GM23248 (cell line): ENCODE results near the gene MPHOSPH8. TPM values are rescaled to one million over a fixed set of nuclear protein-coding genes. Genes with fewer than 3 reads are reported as not detected.

Experiments
- DNase-seq: peaks from one replicate; pipeline ENCODE4 v3.0.0-alpha.2; 2015
- H2AFZ ChIP-seq: fragments of 200-600 bp; sonication (generic); 2 replicates; pipeline ENCODE4 v1.6.1; 2016; ENCODE audit warnings: antibody characterized with exemption
- H3F3A ChIP-seq: fragments of 200-600 bp; sonication (generic); 2 replicates; pipeline ENCODE4 v1.6.1; 2016; ENCODE audit warnings: mild to moderate bottlenecking, antibody characterized with exemption, mixed run types; ENCODE audit not compliant: insufficient read depth
- H3K27ac ChIP-seq: fragments of 200-600 bp; sonication (generic); 2 replicates; pipeline ENCODE4 v1.5.1; 2016; ENCODE audit warnings: mild to moderate bottlenecking
- H3K27me3 ChIP-seq: fragments of 200-600 bp; sonication (generic); replicated peaks from 2 replicates; pipeline ENCODE4 v1.6.1; 2016; ENCODE audit warnings: mild to moderate bottlenecking; ENCODE audit not compliant: insufficient read depth
- H3K36me3 ChIP-seq: fragments of 200-600 bp; sonication (generic); 2 replicates; pipeline ENCODE4 v1.6.1; 2016; ENCODE audit warnings: low read depth, mild to moderate bottlenecking
- H3K4me1 ChIP-seq: fragments of 200-600 bp; sonication (generic); 2 replicates; pipeline ENCODE4 v1.6.1; 2016; ENCODE audit warnings: mild to moderate bottlenecking; ENCODE audit not compliant: insufficient read depth
- H3K4me2 ChIP-seq: fragments of 200-600 bp; sonication (generic); one replicate; pipeline ENCODE4 v1.6.1; 2016; ENCODE audit warnings: mild to moderate bottlenecking; ENCODE audit not compliant: unreplicated experiment
- H3K4me3 ChIP-seq: fragments of 200-600 bp; sonication (generic); 2 replicates; pipeline ENCODE4 v1.5.1; 2016; ENCODE audit warnings: mild to moderate bottlenecking
- H3K79me2 ChIP-seq: fragments of 200-600 bp; sonication (generic); 2 replicates; pipeline ENCODE4 v1.6.1; 2016; ENCODE audit warnings: mild to moderate bottlenecking; ENCODE audit not compliant: insufficient read depth
- H3K9ac ChIP-seq: fragments of 200-600 bp; sonication (generic); 2 replicates; pipeline ENCODE4 v1.6.1; 2016; ENCODE audit warnings: mild to moderate bottlenecking
- H3K9me2 ChIP-seq: fragments of 200-600 bp; sonication (generic); 2 replicates; pipeline ENCODE4 v1.6.1; 2016; ENCODE audit warnings: mixed run types, mild to moderate bottlenecking, moderate library complexity; ENCODE audit not compliant: insufficient read depth
- H3K9me3 ChIP-seq: fragments of 200-600 bp; sonication (generic); one replicate; pipeline ENCODE4 v1.6.1; 2017; ENCODE audit warnings: low read depth
- H4K20me1 ChIP-seq: fragments of 200-600 bp; sonication (generic); 2 replicates; pipeline ENCODE4 v1.6.0; 2016; ENCODE audit not compliant: insufficient read depth
- EZH2 ChIP-seq: fragments of 200-600 bp; sonication (generic); IDR thresholded peaks from 2 replicates; pipeline ENCODE4 v1.6.1; 2018; ENCODE audit warnings: antibody characterized with exemption, mild to moderate bottlenecking; ENCODE audit not compliant: insufficient read depth, poor library complexity, severe bottlenecking
- EZH2phosphoT487 ChIP-seq: fragments of 200-600 bp; sonication (generic); IDR thresholded peaks from 2 replicates; pipeline ENCODE4 v1.6.1; 2018; ENCODE audit warnings: antibody characterized with exemption, moderate library complexity, mild to moderate bottlenecking, low read depth; ENCODE audit not compliant: insufficient read depth
- WGBS, 2 experiments: methylation state at CpG; one replicate each; pipeline ENCODE4 v1.1.6; 2015 to 2017; ENCODE audit warnings: low lambda C conversion rate in 2 of 2, low coverage in 1 of 2; ENCODE audit errors: missing lambda C conversion rate in 2 of 2; 5-methylcytosine and 5-hydroxymethylcytosine counted together
- in situ Hi-C: fragments of 300-500 bp; cut with MboI; formaldehyde crosslinking; loops from 2 replicates; pipeline ENCODE4 v1.15.0; 2020
- polyA plus RNA-seq: library from polyadenylated mRNA; unstranded; fragments of >200 nt; fragmentation: Nextera tagmentation; extraction: Ambion mirVana; gene quantifications from 2 replicates; pipeline ENCODE4 v1.2.1, GENCODE V29; 2016
- total RNA-seq: library from RNA; depleted of rRNA; stranded (reverse); fragments of >200 nt; shearing (Covaris generic); gene quantifications from 2 replicates; pipeline ENCODE4 v1.2.3, GENCODE V29; 2014

The MPHOSPH8 gene
- total and polyA plus RNA-seq, 2 experiments from 2014 or later, result 11.1 to 15.0 TPM

- WGBS, 2 experiments, result 88 to 92% methylated on average over 3 of the region's 3 CpGs
- DNase-seq, result no peak
These were observed 10.2 kb downstream of the MPHOSPH8 start for GRCh38 chr13:19643652-19644051.

GRCh38 chr13:19645000-19645399, 11.5 kb downstream of the MPHOSPH8 start:
- Histone ChIP-seq H3K4me1 (no peaks in the 10 kb centered on the region), H3K79me2 (peaks cover 71% of the 10 kb centered on the region), H3K9ac (no peak overlapping the region), H3K9me3 (no peaks in the 10 kb centered on the region), H3K36me3 (peaks cover 36% of the 10 kb centered on the region), H3K27me3 (no peaks in the 10 kb centered on the region), H3K9me2 (no peaks in the 10 kb centered on the region), H3K27ac (no peak overlapping the region), H3K4me2 (no peak overlapping the region), H3K4me3 (no peak overlapping the region), H4K20me1 (no peaks in the 10 kb centered on the region), H2AFZ (no peak overlapping the region), H3F3A (no peaks in the 10 kb centered on the region)
- in situ Hi-C loops, result no loop called here
- DNase-seq, result no peak
- 97 to 100% methylated on average over 2 of the region's 2 CpGs for WGBS, 2 experiments
- TF ChIP-seq EZH2phosphoT487 (no peak), EZH2 (no peak)

More at GRCh38 chr13:19643652-19644051, 10.2 kb downstream of the MPHOSPH8 start:
- Histone ChIP-seq H3K9me3 (no peaks in the 10 kb centered on the region), H4K20me1 (no peaks in the 10 kb centered on the region), H3K9me2 (no peaks in the 10 kb centered on the region), H3F3A (no peaks in the 10 kb centered on the region), H3K9ac (no peak overlapping the region), H3K36me3 (peaks cover 28% of the 10 kb centered on the region), H3K27ac (no peak overlapping the region), H3K4me3 (no peak overlapping the region), H2AFZ (no peak overlapping the region), H3K4me1 (no peaks in the 10 kb centered on the region), H3K4me2 (no peak overlapping the region), H3K27me3 (no peaks in the 10 kb centered on the region), H3K79me2 (peaks cover 84% of the 10 kb centered on the region)
- TF ChIP-seq EZH2phosphoT487 (no peak), EZH2 (no peak)
- in situ Hi-C loops, result no loop called here

- in situ Hi-C loops, result no loop called here
These were observed 12.6 kb downstream of the MPHOSPH8 start for GRCh38 chr13:19646063-19646462.

DNA sequence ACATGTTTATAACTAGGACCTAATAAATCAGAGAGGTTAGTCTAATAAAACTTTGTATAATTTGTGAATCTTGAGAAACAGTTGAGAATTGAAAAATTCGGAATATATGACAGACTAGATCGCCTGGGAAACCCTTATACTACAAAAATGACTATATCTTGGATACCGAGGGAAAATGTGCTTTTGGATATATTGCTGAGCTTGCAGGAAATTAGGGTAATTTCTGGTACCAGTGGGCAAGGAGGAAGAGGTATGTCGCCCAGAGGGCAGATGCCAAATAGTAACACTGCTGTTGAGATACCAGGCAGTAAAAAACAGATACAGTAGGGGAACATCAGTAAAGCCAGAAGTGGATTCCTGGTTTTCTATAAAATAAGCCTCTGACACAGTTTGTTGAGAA, 17.3 kb downstream of the MPHOSPH8 start:
- no peak for DNase-seq
- 97 to 100% methylated on average over 4 of the region's 4 CpGs for WGBS, 2 experiments
- no peak overlapping the region for H3K4me2 ChIP-seq
- H3K4me3 ChIP-seq, result no peak overlapping the region
- H3K27me3 ChIP-seq, result no peaks in the 10 kb centered on the region
- H4K20me1 ChIP-seq, result no peaks in the 10 kb centered on the region
- no peak overlapping the region for H3K9ac ChIP-seq
- no peak overlapping the region for H3K27ac ChIP-seq
- in situ Hi-C loops, result no loop called here
- H3K9me3 ChIP-seq, result no peaks in the 10 kb centered on the region
- peaks cover 14% of the 10 kb centered on the region; the same call in 1 of the 2 replicates for H3K79me2 ChIP-seq
- H3F3A ChIP-seq, result no peaks in the 10 kb centered on the region
- no peaks in the 10 kb centered on the region for H3K4me1 ChIP-seq
- TF ChIP-seq EZH2phosphoT487 (no peak), EZH2 (no peak)
- peaks cover 22% of the 10 kb centered on the region for H3K36me3 ChIP-seq
- no peaks in the 10 kb centered on the region for H3K9me2 ChIP-seq
- H2AFZ ChIP-seq, result no peak overlapping the region

More at GRCh38 chr13:19646063-19646462, 12.6 kb downstream of the MPHOSPH8 start:
- H3K9ac ChIP-seq, result no peak overlapping the region
- no peaks in the 10 kb centered on the region for H4K20me1 ChIP-seq
- no peak for TF ChIP-seq EZH2
- TF ChIP-seq EZH2phosphoT487, result no peak
- peaks cover 42% of the 10 kb centered on the region for H3K36me3 ChIP-seq
- H3K9me3 ChIP-seq, result no peaks in the 10 kb centered on the region
- 91 to 92% methylated on average over 4 of the region's 4 CpGs for WGBS, 2 experiments
- DNase-seq, result no peak
- no peak overlapping the region for H3K4me3 ChIP-seq
- no peaks in the 10 kb centered on the region for H3F3A ChIP-seq
- H3K27ac ChIP-seq, result no peak overlapping the region
- no peak overlapping the region for H2AFZ ChIP-seq
- no peaks in the 10 kb centered on the region for H3K9me2 ChIP-seq
- H3K4me2 ChIP-seq, result no peak overlapping the region
- no peaks in the 10 kb centered on the region for H3K27me3 ChIP-seq
- H3K79me2 ChIP-seq, result peaks cover 60% of the 10 kb centered on the region
- no peaks in the 10 kb centered on the region for H3K4me1 ChIP-seq
